ELR (cell line): Measurements from ENCODE around the gene ZNF532.
"Not testable (repeated sequence)": the region's sequence is repeated elsewhere in the genome, so short reads cannot be mapped to it uniquely, and the experiment has no call there.

Experiments
- DNase-seq: peaks from one replicate; pipeline ENCODE4 v3.0.0-alpha.2; 2015; ENCODE audit warnings: low read depth

ZNF532 gene

GRCh38 chr18:59001166-59001565 is 136.5 kb downstream of the ZNF532 start:
- no peak for DNase-seq

DNA sequence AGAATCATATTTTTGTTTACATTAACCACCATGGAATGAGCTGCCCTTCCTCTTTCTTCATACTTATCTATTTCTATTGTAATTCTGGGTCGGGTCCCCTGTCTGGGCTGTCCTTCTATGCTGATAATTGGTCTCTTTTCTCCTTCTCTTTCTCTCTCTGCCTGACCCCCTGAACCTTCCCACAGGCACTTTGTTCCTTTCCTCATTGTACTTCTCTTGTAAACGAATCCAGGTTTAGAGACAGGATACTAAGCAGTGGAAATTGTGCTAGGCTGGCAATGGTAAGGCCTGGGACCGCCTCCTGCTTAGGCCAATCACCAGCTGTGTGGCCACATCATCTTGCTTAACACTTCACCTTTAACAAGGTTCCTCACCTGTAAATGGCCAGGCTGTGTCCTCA is 137.0 kb downstream of the ZNF532 start:
- DNase-seq: no peak

- DNase-seq: no peak
Measured at GRCh38 chr18:59002974-59003594, 138.4 kb downstream of the ZNF532 start.

- peak; percentile 60 for DNase-seq
Measured at GRCh38 chr18:59005262-59005661, 140.6 kb downstream of the ZNF532 start.

- peak; percentile 35 for DNase-seq
Measured at GRCh38 chr18:59006461-59007067, 141.9 kb downstream of the ZNF532 start.

- peak; percentile 85 for DNase-seq
Measured at GRCh38 chr18:59008302-59008974, 143.8 kb downstream of the ZNF532 start.

GRCh38 chr18:59009846-59010245 is 145.2 kb downstream of the ZNF532 start:
- no peak for DNase-seq

GRCh38 chr18:59011289-59011688 is 146.6 kb downstream of the ZNF532 start:
- no peak for DNase-seq

- DNase-seq: no peak
Measured at GRCh38 chr18:59011786-59012185, 147.1 kb downstream of the ZNF532 start.

- no peak for DNase-seq
Measured at GRCh38 chr18:59012815-59013705, 148.4 kb downstream of the ZNF532 start.

DNA sequence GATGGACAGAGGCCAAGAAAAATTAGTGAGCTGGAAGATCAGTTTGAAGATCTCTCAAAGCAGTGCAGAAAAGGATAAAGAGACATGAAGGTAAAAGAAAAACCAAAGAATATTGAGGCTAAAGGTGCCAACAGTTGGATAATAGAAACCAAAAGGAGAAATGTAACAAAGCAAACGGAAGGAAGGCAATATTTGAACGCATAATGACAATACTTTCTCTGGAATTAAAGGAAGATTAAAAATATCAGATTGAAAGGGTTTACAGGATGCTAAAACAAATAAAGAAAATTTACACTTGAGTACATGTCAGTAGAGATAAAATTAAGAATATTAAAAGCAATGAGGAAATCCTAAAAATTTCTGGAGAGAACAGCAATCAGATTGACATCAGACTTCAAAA is 149.1 kb downstream of the ZNF532 start:
- DNase-seq: no peak

DNA sequence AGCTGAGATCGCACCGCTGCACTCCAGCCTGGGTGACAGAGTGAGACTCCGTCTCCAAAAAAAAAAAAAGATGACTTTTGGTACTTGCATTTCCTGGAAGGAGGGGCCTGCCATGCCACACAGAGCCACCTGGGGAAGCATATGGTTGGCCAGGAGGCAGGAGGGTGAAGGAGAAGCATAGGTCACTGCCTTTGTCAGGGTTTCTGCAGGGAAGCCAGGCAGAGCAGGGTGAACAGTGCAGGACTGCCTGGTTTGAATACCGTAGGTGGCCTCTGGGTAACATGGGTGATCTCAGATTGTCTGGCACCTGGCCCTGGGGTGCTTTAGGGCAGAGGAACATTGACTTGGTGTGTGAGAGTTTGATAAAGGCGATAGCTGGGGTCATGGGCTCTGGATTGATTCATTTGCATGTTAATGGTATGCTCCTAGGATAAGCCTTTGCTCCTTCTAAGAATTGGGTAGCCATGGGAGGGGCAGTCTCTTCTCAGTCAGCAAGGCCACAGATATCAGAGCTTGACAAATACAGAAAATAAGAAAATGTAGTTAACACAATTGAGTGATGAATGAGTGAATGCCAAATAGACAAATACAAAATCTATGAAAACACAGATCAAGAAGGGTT is 151.0 kb downstream of the ZNF532 start:
- DNase-seq: no peak

- no peak for DNase-seq
Measured at GRCh38 chr18:59021500-59021899, 156.8 kb downstream of the ZNF532 start.

DNA sequence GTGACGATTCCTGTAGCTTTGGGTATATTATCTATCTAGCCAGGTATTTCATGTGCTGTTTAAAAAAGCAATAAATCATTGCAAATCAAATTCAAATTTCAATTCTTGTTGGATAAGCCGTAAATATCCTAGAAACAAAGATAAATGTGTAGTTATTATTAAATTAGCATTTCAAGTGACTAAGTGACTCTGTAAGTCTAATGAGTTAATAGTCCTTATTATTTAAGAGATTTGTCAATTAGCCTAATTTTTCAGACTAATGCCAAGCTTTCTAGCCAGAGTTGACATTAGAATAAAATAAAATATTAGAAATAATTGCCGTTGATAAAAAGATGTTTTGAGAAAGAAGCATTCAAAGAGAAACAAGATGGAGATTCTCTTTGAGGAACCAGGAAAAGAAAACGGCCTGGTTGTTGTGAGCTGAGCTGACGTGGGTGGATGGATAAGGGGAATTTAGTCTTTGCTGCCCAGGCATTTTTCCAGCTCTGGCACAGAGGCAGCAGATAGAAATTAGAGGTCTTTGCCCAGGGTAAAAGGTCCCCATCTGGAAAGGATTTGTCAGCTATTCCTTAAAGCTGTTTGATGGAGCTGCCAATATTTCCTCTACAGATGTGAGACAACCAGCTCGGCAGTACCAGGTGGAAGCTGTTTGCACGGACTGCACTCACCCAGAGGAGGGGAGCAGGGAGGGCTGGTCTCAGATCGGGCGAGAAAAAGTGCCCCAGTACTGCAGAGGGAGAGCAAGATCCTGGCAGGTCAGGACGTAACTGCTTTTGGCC is 157.7 kb downstream of the ZNF532 start:
- no peak for DNase-seq

- DNase-seq: no peak
Measured at GRCh38 chr18:59024829-59025228, 160.2 kb downstream of the ZNF532 start.

DNA sequence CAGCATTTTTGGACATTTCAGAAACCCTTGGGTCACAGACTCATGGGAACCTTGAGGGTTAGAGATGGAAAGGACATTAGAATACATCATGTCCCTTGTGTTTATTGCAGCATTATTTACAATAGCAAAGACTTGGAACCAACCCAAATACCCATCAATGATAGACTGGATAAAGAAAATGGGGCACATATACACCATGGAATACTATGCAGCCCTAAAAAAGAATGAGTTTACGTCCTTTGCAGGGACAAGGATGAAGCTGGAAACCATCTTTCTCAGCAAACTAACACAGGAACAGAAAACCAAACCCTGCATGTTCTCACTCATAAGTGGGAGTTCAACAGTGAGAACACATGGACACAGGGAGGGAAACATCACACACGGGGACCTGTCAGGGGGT is 160.9 kb downstream of the ZNF532 start:
- not testable (repeated sequence) for DNase-seq

DNA sequence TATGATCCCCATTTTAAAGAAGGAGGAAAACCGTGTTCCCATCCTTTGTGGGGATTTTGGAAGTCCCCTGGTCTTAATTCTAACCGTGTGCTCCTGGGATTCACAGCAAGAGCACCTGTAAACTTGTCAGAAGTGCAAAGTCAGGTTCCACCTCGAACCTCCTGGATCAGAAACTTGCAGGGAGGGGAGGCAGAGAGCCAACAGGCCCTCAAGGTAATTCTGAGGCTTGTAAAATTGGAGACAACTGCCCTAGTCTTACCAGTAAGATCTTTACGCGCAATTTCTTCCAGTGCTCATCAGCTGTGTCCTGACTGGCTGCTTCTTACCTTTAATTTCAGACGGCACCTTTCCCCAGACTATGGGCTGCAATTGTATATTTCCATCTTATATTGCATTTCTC is 161.7 kb downstream of the ZNF532 start:
- DNase-seq: no peak

GRCh38 chr18:59026831-59027410 is 162.2 kb downstream of the ZNF532 start:
- no peak for DNase-seq

DNA sequence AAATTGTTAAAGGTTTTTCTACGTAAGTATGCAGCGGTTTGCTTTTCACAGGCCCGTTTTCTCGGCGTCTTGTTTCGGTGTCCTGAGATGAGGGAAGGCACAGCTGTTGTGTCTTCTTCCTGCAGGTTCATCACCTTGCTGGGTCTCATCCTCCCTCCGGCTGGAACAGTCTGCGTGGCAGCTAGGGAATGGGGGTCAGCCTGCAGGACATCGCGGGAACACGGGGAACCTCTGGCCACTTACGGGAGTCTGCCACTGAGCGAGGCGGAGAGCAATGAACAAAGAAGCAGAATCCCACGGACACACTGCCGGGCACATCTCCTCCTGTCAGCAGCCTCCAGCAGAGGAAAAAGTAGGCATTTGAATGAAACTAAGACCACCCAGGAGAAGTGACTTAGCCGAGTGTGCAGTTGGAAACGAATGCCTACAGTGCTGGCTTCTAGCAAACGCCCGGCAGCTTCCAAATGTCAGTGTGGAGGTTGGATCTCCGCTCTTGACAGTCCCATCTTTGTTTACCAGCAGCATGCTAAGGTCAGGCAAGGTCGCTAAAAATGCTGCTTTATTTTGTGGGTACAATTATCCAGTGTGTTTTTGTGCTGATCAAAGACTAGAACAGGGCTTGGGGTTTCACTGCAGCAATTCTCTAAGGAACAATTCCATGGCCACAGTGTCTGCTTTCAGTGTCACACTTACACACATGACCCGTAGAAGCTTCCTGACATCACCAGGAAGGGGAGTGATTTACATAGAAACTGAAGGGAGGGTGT is 165.2 kb downstream of the ZNF532 start:
- DNase-seq: no peak

GRCh38 chr18:59032308-59032707 is 167.6 kb downstream of the ZNF532 start:
- no peak for DNase-seq
